Liver (tissue), 2 donors: ENCODE measurements around the gene PTCD3.

Source experiments
- CTCF ChIP-seq: fragments of 150-350 bp; IDR thresholded peaks from 2 replicates; pipeline ENCODE4 v1.5.1; 2017; ENCODE audit warnings: improper control_type of control experiment, low read depth, low read length; ENCODE audit not compliant: missing input control
- ZBTB33 ChIP-seq: IDR thresholded peaks from 2 replicates; pipeline ENCODE4 v1.6.1; 2016; ENCODE audit warnings: antibody characterized with exemption
- donor health status: healthy.

- no peak for TF ChIP-seq CTCF
- TF ChIP-seq ZBTB33 = no peak
These were observed 83.9 kb downstream of the PTCD3 start for GRCh38 chr2:86189782-86190416.
